ENCODE measurements around the gene HES3.

Gene HES3

DNA sequence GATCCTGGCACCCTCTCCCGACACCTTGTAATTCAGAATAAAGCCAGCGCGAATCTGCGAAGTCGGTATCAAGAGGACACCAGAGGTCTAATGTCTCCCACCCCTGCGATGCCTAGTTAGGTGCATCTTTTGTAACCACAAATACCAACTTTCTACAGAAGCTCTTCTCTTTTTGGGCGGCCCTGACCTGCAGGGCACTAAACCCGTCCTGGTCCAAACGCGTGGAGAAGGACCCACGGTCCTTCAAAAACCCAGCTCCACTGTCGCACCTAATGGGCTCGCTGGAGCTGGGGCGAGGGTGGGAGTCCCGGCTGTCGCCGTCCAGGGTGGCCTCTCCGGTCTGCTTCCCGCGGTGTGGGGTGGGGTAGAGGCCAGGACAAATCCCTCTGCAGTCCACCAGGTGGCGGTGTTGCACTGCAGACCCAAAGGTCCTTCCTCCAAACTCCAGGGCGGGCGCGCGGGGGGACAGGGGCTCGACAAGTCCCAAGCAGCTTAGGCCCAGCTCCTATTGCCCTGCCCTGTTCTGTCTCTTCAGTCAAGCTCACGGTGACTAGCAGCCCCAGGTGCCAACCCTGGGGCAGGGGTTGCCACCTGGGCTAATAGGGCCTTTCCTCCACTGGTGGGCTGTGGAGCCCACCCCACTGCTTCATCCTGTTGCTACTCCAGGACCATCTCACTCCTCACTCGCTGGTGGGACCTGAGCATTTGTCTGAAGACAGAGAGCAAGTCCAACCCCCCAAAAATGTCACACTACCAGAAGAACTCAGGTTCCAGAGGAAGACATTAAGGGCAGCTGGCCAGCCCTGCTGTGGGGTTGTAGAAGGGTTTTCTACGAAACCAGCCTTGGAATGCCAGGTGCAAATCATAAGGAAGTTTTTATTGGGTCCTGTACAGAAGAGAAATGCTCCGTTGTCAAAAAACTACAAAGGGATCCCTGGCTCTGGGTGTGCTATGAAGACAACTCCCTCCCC lies 2.8 kb downstream of the HES3 start:
- DNase-seq: peak; percentile 84

GRCh38 chr1:6247651-6248050 lies 3.7 kb downstream of the HES3 start:
- no peak for DNase-seq

DNA sequence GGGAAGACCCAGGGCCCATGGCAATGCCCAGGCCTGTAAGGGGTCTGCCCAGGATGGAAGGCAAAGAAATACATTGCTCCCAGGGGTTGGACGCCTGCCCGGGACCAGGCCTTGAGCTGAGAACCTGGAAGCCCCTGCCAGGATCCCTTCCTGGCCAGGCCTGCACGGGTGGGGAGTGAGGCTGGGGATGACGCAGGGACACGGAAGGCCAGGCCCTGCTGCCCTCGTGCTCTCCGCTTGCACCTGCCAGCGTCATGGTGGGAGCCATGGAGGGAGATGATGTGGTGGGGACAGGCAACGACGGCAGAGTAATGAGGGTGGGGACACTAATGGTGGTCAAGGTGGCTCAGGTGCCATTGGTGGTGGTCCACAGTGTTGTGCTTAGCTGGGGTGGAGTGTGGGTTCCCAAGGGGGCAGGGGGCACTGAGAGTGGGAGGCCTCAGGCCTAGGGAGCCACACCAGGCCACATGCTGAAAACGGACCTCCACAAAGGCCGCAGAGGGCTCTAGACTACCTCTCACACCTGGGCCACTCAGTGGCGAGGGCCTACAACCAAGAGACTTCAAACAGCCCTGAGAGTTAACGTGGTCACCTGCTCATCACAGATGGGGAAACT lies 4.3 kb downstream of the HES3 start:
- DNase-seq: no peak

GRCh38 chr1:6248932-6249738 lies 5.2 kb downstream of the HES3 start:
- DNase-seq: no peak

- DNase-seq: no peak
Measured at GRCh38 chr1:6249739-6250689, 6.0 kb downstream of the HES3 start.

GRCh38 chr1:6251233-6251632 lies 7.3 kb downstream of the HES3 start:
- no peak for DNase-seq

DNA sequence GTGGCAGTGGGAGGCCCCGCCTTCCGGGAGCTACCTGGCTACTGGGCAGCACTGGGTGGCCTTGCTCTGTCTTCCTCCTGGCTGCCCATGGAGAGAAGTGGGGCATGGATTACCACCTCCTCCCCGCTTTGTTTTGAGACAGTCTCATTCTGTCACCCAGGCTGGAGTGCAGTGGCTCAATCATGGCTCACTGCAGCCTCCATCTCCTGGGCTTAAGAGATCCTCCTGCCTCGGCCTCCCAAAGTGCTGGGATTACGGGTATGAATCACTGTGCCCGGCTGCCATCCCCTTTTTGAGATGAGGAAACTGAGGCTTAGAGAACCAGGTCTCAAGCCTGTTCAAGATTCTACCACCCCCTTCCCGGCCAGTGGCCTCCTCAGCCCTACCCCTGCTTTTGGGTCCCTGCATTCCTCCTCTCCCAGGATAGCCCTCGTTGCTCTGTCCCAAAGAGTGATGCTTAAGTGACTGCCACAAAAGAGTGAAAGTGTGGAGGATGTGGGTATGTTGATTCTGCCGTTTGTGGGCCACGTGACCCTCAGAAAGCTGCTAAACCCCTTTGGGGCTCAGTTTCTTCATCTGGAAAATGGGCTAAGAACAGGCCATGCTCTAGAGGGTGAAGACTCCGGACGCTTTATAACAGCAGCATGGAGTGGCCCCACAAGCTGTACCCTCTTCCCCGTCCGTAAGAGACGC lies 7.8 kb downstream of the HES3 start:
- DNase-seq: no peak

DNA sequence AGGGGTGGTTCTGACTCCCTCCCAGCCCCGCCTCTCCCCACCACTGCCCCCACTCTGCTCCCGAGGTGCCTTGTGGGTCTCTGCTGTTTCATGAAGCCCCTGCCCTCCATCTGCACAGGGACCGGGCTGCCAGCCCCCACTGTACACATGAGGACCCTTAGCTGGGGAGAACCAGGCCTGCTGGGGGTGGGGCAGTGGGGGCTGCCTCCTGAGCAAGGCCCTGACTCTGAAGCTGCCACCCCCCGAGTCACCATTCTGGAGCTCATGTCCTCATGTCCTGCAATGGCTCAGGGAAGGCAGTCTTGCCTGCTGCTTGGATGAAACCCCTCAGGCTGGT lies 8.4 kb downstream of the HES3 start:
- DNase-seq: no peak

- DNase-seq: no peak
Measured at GRCh38 chr1:6253380-6253779, 9.4 kb downstream of the HES3 start.

GRCh38 chr1:6254691-6255090 lies 10.7 kb downstream of the HES3 start:
- no peak for DNase-seq

DNA sequence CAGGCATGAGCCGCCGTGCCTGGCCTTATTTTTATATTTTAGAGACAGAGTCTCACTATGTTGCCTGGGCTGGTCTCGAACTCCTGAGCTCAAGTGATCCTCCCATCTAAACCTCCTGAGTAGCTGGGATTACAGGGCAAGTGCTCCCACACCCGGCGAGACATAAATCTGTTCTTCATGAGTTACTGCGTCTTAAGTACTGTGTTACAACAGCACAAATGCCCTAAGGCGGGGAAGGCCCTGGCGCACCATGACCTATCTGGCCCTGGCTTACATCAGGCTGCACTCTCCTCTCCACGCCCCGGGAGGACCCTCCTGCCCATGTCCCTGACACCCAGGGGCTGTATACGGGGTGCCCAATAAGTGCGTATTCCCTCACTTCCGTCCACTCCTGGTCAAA lies 12.7 kb downstream of the HES3 start:
- no peak for DNase-seq

DNA sequence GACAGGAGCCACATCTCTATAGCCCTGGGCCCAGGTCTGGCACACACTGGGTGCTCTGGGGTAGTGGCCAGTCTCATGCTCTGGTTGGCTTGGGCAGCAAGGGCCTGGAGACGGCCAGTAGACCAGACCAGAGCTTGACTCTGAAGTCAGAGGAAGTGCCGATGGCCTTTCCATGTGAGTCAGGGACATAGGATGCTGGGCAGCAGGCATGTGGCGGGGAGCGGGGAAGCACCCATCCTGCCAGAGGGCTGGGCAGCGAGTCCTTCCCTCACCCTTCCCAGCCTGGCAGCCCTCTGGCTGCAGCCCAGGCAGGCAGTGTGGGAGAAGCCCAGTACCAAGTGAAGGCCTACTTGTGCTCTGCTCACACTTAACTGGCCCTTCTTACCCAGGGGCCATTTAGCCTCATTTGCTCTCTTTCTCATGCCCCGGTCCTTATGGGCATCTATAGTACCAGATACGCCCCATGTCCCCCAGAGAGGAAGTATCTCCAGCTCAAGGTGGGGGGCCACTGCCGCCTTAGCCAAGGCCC lies 13.6 kb downstream of the HES3 start:
- DNase-seq: no peak

GRCh38 chr1:6258675-6259074 lies 14.7 kb downstream of the HES3 start:
- no peak for DNase-seq

GRCh38 chr1:6259491-6260362 lies 15.7 kb downstream of the HES3 start:
- peak; percentile 61 for DNase-seq

- DNase-seq: peak; percentile 39
Measured at GRCh38 chr1:6260433-6260934, 16.5 kb downstream of the HES3 start.

- DNase-seq: peak; percentile 44
Measured at GRCh38 chr1:6260961-6261614, 17.1 kb downstream of the HES3 start, which contains the start of gene GPR153. Gene GPR153, minus strand, starts transcription at chr1:6261098. Its CDS starts 6,193 bp downstream, at chr1:6254905.

DNA sequence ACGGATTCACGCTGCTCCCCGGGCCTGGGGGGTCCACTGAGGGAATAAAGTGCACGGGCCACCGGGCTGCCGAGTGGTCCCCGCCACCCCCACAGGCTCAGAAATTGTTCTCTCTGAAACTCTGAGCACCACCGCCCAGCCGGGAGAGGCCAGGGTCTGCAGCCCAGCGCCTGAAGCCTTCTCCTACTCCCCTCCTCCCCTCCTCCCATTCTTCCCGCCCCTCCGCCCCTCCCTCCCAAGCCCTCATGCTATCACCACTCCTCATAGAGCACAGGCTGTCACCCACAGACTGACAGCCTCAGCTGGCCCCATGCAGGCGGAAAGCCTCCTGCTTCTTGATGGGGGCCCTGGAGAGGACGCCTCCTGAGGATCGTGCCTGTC lies 17.6 kb downstream of the HES3 start:
- DNase-seq: peak; percentile 48

DNA sequence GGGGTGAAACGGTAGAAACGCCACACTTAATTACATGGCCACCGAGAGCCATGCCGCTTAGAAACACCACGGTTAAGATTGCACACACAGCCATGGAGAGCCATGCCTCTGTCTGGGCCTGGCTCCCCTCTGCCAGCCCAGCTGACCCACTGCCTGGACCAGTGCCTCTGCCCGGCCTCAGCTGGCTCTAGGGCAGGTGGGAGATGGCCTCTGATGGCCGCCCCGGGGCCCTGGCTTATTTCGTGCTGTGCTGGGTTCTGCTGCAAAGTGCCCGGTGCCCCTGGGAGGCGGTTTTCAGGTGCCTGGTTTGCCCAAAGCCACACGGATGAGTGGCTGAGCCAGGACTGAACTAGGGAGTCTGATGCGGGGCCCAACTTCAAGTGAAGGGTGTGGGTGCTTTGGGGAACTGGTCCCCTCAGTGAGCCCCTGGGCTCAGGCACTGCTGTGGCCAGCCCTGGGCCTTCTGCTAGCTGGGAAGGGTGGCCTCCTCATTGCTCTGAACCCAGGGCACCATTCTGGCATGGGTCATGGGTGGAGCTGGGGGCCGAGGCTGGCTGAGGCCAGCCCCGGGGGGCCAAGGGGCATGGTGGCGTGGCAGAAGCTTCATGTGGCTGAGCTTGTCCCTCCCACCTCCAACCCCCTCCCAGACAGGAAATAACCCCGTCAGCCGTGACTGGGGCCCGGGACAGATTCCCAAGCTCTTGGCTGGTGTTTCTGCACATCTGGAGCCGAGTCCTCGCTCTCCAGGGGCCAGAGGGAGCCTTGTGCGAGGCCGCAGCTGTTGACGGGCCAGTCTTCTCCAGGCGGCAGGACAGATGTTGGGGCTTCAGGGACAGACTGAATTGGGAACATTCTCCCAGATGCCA lies 18.8 kb downstream of the HES3 start:
- DNase-seq: no peak

GRCh38 chr1:6263716-6264115 lies 19.7 kb downstream of the HES3 start:
- DNase-seq: no peak
